ENCODE data around the gene SPEM3.

- TF ChIP-seq HDAC2 (IDR thresholded peaks at IDR 0.05) (no peak), CTCF (IDR thresholded peaks at IDR 0.05 in 2 of 3, conservative IDR thresholded peaks at IDR 0.05 in 1 of 3; ENCODE audit: control insufficient read depth in 2 of 3, extremely low read depth in 1 of 3, insufficient read depth in 1 of 3, low read depth in 3 of 3, low read length in 3 of 3) (no peak), BACH1 (IDR thresholded peaks at IDR 0.05; ENCODE audit: borderline replicate concordance) (no peak), EED (IDR thresholded peaks at IDR 0.05; ENCODE audit: low read depth) (no peak), FOS (IDR thresholded peaks at IDR 0.05; ENCODE audit: borderline replicate concordance, extremely low read depth, insufficient read length) (no peak), NFXL1 (IDR thresholded peaks at IDR 0.05; ENCODE audit: borderline replicate concordance) (no peak), POLR2A (IDR thresholded peaks at IDR 0.05; ENCODE audit: low read depth, low read length) (no peak), EZH2 (IDR thresholded peaks at IDR 0.05; ENCODE audit: borderline replicate concordance, control insufficient read depth, low read depth, low read length) (no peak), ZNF217 (IDR thresholded peaks at IDR 0.05) (no peak), REST (IDR thresholded peaks at IDR 0.05; ENCODE audit: low read depth, low read length) (no peak), YY1 (IDR thresholded peaks at IDR 0.05; ENCODE audit: low read depth, low read length) (no peak), MTA2 (IDR thresholded peaks at IDR 0.05; ENCODE audit: low read depth) (no peak)
Measured at GRCh38 chr17:7419819-7420610, 8.6 kb upstream of the SPEM3 start, which contains the start of gene SPEM1.

Data from GM12878 (cell line).